ENCODE data around the gene ZCCHC24.

The ZCCHC24 gene

DNA sequence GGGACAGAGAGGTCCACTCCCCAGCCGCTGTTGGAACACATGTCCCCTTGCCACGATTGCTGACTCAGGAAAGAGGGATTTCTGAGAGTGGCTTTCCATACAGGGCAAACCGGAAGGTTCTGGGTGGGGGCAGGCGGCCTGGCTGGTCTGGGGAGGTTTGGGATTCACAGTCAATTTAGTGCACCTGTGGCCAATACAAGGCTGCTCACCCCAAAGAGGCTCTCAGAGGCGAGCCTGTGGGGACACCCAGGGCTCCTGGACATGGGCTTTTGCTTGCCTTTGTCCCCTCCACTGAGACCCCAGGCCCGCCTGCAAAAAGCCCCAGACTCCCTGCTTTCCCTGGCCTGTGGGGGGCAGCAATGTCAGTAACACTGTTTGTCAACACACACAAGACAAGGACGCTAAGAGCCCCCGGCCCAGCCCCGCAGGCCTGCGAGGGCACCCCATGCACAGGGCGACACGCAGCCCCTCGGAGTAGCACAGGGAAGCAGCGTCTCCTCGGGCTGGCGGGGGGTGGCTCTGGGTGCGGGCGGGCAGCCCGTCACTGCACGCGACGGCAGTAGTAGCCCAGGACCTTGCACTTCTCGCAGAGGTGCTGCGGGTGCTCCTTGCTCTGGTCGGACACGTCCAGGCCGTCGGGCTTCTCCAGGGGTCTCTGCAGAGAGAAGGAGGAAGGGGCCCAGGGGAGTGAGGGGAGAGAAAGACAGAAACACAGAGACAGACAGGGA is 59.5 kb downstream of the ZCCHC24 start:
- no peak for DNase-seq (ENCODE audit: low read depth in 3 of 3, low spot score in 1 of 3)

DNA sequence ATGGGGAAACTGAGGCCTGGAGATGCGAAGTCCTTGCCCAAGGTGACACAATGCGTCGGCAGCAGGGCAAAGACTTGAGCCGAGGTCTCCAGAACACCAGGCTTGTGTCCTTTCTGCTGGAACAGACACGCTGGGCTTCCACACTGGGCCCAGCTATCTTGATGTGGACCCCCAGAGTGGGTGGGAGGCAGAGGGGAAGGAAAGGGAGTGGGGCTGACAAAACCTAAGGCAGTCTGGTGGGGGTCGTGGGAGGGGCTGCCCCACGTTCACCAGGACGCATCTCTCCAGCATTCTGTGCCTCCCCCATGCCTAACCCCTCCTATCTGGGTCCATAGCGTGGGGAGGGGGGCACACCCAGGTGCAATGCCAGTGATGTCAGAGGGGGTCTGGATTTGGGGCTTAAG is 60.0 kb downstream of the ZCCHC24 start:
- DNase-seq (ENCODE audit: low read depth in 3 of 3, low spot score in 1 of 3): no peak

DNA sequence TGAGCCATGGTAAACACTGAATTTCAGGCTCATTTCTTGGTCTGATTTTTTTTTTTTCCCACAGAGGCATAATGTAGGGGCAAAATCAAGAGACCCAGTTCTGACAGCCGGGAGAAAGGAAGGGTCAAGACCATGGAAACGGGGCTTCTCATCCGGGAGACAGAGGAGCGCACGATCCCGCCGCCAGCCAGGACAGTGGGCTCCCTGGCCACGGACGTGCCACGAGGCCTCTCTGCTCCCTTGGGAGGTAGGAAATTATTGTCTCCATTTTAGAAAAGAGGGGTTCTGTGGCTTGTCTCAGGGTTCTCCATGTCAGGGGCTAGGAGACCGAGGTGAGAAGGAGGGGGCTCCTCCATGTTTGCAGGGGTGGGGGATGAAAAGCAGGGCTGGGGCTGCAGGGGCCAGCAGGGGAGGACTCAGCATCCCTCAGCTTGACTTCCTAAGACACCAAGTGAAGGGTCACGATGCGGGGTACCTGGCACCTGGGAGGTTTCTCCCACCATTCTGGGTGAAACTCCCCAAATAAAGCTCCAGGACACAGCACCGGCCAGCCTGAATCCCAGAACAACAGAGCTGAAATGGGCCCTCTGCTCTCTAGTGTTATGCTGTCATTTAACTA is 60.5 kb downstream of the ZCCHC24 start:
- no peak for DNase-seq (ENCODE audit: low read depth in 3 of 3, low spot score in 1 of 3)

DNA sequence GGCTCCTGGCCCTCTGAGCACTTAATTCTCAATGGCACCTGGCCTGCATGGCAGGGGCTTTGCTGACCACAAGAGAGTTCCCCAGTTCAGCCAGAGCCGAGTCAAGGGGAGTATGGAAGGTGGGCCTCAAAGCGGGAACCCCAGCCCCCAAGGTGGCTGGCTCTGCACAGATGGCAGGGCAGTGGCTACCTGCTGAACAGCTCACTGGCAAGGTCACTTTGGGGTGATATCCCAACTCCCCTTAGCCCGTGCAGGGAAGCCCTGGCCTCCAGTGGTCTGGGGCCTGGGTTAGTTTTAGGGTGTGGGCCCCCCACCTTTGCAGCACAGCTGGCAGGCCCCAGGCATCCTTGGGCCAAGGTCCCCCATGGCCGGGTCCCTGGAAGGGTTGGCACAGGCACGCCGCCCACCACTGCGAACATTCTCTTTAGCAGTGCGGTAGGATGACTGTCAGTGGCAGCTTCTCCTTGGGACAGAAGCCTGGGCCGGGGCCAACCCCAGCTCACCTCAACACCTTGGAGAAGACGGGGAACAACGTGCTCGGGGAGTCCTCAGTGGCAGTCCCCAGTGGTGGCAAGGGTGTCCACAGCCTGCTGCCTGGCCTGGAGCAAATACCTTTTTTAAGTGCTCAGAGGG is 61.3 kb downstream of the ZCCHC24 start:
- no peak for DNase-seq (ENCODE audit: low read depth in 3 of 3, low spot score in 1 of 3)

DNA sequence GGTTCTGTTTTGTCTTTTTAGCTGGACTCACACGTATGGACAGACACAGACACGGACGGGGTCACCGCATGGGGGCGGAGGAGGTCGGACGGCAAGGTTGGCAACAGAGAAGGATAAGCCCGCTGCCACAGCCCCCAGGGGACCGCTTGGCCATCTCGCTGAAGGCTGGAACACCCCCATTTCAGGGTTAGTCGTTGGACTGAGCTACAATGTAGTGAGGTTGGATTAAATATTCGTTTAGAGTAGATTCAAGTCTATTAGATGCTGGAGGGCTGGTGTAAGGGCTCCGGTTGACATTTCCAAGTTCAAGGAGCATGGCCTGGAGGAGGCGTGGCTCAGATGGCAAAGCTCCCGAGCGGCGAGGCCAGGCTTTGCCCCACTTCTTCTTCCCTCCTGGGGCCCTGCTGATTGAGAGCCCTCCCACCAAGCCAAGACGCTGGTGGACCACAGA is 62.9 kb downstream of the ZCCHC24 start:
- DNase-seq (ENCODE audit: low read depth in 3 of 3, low spot score in 1 of 3): no peak

DNA sequence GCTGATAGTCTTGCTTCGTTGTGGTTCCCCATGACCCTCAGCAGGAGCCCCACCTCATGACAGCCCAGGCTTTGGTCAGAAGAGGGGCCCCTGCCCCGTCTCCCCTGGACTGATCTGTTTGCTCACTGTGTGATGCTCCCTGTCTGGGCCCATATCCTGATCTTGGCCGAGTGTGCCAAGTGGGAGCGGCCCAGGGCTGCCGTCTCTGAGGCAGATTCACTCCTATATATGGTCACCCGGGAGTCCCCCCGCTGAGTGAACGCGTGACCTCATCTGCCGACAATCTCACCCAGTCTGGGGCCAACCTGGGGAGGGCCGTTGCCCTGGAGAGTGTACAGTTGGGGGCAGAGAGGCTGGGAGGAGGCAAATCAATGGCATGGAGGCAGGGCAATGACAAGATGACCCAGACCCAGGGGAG is 63.6 kb downstream of the ZCCHC24 start:
- DNase-seq (ENCODE audit: low read depth in 3 of 3, low spot score in 1 of 3): no peak

DNA sequence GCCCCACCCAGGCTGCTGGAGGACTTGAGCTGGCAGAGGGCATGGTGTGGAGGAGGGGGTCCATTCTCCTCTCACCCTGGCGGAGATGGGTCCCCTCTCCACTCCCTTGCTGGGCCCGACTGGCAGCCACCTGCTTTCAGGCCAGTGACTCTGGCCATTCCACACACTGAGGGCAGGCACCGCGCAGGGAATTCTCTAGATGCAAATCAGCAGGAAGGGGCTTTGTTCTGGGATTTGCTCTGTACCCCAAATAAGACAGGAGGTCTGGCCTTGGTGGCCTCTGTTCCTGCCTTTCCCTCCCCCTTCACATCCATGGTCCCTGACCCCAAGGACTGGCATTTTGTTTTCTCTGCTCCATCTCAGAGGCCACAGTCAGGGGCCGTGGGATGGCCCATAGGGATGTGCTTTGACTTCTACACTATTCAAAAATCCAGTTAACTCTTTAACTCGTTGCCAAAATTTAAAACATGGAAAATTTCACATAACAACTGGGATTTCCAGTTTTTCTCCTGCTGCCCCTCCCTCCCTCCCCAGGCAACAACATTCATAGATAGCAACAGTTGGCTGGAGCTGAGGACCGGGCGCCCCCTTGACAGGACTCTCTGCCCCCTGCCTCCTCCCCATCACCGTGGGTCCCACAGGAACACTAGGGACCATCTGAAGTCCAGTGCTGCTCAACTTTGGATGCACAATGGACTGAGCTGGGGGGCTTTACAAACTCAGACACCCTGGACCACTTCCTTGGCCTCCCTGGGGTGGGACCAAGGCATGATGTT is 64.3 kb downstream of the ZCCHC24 start:
- no peak for DNase-seq (ENCODE audit: low read depth in 3 of 3, low spot score in 1 of 3)

DNA sequence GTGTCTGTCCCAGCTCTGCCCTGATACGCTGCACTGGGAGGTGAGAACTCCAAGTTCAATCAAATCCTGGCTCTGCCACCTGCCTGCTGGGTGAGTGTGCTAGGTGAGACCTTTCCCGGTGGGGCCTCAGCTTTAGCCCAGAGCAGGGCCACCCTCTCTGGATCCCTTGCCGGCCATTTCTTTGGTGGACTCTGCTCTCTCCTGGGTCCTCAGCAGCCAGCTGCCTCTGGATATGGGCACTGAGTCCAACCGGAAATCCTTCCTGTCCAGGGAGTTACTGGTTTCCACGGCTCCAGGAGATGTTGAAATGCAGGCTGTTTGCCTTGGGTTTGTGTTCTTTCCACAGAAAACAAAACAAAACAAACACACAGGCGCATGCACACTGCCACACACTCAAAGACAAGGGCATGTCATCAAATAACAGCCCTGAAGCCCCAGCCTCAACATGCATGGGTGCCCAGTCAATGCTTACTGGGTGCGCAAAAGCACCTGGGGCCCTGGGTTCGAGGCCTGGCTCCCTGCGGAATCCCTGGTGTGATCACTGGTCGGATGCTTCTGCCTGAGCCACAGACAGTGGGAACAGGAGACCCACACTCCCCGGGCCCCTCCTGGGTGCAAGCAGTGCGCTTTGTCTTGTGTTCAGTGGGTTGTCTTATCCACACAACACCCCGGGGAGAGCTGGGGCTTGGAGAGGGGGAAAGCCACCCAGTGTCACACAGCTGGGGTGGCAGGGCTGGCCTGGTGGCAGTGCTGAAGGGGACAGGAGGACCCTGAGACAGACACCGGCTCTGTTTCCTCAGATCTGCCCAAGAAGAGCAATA is 65.1 kb downstream of the ZCCHC24 start:
- no peak for DNase-seq (ENCODE audit: low read depth in 3 of 3, low spot score in 1 of 3)

DNA sequence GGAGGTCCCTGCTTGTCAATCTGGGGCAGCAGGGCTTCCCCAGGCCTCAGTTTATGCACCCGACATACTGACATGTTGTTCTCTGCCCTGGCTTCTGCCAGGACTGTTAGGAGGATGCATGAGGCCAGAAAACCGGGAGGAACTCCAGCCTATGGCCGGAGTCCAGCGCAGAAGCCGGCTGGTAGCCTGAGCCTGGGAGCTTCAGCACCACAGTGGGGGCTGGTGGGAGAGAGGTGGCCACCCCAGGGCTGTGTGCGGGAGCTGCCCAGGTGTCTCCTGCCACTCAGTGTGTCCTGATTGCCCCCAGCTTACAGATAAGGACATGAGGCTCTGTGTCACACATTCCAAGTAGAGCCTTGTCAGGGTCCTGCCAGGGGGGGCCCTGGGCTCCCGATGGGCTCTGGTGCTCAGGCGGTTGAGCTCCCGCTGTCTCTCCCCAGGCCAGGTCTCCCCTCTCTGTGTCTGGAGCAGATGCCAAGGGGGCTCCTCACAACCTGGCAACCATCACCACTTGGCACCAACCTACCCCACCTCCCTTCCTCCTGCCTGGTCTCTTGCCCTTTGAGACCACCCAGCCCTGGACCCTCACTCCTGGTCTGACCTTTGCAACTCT is 65.8 kb downstream of the ZCCHC24 start:
- no peak for DNase-seq (ENCODE audit: low read depth in 3 of 3, low spot score in 1 of 3)

DNA sequence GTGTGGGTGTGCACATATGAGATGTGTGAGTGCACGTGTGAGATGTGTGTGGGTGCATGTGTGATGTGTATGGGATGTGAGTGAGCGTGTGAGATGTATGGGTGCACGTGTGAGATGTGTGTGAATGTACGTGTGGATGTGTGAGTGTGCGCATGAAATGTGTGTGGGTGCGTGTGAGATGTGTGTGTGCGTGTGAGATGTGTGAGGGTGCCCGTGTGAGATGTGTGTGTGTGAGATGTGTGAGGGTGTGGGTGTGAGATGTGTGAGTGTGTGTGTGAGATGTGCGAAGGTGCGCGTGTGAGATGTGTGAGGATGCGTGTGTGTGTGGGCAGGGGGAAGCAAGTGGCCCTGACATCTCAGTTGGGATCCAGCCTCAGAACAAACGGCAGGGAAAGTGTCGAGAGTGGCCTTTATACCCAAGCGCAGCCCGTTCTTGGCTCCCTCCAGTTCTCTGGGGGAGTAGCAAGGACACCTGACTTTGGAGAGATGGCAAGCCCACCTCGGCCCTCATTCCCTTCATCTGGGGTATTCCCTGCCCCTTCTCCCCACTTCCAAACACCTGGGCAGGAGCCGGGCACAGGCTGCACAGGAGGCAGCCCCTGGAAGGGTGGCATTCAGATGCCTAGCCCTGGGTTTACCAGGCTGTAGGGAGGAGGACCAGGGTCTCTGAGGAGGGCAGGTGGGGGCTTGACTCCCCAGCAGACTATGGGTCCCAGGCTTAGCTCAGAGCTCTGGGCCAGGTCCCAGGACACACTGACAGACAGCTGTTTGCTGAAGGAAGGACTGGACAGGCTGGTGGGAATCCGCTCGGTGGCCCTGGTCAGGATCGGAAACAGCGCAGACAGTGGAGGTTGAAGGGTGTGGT is 66.5 kb downstream of the ZCCHC24 start:
- no peak for DNase-seq (ENCODE audit: low read depth in 3 of 3, low spot score in 1 of 3)

DNA sequence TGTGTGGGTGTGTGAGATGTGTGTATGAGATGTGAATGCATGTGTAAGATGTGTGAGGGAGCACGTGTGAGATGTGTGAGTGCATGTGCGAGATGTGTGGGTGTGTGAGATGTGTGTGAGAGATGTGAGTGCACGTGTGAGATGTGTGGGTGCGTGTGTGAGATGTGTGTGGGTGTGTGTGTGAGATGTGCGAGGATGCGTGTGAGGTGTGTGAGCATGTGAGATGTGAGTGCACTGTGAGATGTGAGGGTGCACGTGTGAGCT is 67.1 kb downstream of the ZCCHC24 start:
- DNase-seq (ENCODE audit: low read depth in 3 of 3, low spot score in 1 of 3): no peak

DNA sequence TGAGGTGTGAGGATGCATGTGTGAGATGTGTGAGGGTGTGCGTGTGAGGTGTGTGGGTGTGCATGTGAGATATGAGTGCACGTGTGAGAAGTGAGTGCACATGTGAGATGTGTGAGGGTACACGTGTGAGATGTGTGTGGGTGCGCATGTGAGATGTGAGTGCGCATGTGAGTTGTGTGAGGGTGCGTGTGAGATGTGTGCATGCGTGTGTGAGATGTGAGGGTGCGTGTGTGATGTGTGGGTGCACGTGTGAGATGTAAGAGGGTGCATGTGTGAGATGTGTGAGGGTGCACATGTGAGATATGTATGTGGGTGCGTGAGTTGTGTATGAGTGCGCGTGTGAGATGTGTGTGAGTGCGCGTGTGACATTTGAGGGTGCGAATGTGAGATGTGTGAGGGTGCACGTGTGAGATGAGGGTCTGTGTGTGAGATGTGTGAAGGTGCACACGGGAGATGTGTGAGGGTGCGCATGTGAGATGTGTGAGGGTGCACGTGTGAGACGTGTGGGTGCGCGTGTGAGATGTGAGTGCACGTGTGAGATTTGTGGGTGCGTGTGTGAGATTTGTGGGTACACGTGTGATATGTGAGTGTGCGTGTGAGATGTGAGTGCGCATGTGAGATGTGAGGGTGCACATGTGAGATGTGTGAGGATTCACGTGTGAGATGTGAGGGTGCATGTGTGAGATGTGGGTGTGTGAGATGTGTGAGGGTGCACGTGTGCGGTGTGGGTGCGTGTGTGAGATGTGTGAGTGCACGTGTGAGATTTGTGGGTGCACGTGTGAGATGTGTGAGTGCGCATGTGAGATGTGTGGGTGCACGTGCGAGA is 67.7 kb downstream of the ZCCHC24 start:
- DNase-seq (ENCODE audit: low read depth in 3 of 3, low spot score in 1 of 3): no peak

DNA sequence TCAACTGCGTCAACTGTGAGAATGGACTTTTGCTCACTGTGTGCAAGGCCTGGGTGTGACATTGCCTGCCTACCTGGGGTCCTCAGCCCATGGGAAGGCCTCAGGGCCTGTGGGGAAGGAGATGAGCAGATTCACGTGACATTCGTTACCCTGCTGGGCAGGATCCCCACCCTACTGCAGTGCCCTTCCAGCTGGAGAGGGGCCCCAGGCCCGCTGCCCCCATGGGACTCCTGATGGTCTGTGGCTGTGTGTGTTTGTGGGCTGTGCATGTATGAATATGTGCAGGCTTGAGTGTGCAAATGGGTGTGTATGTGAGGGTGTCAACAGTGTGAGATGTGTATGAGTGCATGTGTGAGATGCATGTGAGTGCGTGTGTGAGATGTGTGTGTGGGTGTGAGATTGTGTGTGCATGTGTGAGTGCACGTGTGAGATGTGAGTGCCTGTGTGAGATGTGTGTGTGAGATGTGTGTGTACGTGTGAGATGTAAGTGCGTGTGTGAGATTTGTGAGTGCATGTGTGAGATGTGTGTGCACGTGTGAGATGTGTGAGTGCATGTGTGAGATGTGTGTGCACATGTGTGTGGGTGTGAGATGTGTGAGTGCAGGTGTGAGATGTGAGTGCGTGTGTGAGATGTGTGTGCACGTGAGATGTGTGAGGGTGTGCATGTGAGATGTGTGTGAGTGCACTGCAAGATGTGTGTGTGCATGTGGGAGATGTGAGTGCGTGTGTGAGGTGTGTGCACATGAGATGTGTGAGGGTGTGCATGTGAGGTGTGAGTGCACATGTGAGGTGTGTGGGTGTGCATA is 68.5 kb downstream of the ZCCHC24 start:
- DNase-seq (ENCODE audit: low read depth in 3 of 3, low spot score in 1 of 3): no peak

DNA sequence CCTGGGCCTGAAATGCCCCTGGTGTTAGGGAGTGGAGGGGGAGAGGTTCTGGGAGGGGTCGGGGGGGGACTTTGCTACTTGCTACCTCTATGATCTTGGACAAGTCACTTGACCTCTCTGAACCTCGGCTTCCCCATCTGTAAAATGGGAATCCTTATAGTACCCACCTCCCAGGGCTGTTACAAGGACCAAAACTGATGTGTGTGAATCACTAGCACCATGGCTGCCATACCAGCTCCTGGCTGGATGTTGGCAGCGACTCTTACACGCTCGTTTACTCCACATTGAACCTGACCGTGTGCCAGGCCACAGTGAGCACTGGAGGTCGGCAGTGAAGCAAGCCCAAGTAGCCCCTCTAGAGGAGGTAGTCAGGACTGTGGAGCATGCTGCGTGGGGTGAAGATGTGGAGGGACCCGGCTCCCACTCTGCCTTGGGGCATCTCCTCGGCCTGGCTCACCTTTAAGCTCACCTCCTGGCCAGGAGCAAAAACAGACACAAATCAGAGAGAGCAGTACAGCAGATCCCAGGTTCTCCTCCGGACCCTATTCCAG is 69.3 kb downstream of the ZCCHC24 start:
- no peak for DNase-seq (ENCODE audit: low read depth in 3 of 3, low spot score in 1 of 3)

DNA sequence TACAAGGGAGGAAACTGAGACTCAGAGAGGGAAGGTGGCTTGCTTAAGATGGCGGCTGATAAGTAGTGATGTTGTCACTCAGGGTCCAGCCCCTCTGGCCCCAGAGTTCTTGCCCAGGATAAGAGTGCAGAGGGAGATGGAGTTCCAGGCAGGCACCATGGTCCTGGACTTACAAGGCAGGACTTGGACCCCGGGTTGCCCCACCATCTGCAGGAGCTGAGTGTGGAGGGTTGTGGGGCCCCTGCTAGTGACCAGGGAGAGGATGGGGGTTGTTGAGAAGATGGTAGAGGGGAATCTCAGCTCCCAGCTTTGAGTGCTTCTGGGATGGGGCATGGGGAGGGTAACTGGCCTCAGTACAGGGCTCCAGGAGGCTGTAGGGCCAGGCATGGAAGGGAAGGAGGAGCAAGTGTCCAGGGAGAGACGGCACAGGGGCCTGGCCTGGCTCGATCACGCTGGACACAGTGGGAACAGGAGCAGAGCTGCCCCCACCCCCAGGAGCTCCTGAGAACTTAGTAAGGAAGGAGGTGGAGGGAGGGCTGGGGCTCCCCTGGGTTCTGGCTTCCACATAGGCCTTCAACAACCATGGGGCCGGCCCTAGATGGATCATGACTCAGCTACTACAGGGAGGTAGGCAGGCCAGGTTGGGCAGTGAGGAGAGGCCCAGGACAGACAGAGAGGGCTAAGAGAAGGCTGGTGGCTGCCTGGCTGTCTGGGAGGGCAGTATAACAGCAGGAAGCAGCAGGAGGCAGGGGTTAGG is 69.9 kb downstream of the ZCCHC24 start:
- no peak for DNase-seq (ENCODE audit: low read depth in 3 of 3, low spot score in 1 of 3)

DNA sequence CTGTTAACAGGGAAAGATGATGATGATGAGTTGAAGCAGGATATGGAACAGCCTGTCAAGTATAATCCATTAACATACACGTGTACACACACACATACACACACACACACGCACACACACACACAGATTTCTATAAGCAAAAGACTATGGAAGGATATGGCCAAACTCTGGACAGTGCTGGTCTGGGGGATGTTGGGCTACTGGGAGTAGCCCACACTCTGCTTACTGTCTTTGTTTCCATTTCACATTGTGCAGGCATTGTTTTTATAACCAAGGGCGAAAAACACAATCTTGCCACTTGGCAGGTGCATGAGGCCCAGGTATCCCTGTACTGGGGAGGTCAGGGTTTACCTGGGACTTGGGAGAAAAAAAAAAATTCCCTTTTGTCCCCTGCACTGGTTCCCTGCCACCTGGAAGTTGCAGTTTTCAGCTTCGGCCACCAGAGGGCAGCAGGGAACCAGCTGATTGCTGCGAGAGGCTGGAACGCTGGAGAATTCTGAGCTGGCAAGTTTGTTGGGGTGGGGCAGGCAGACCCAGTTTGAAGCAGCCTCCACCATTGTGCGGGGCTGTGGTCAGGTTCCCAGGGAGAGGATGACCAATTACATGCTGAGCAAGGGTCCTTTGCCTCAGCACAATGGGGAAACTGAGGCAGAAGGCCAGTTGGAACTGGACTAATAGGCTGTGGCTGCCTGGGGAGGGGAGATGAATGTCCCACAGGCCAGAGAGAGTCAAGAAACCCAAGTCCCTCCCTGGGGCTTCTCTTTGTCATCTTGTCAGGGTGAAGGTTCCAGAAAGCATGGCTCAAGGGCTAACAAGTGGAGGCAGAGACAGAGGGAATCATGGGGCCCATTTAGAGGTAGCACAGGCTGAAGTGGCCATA is 70.9 kb downstream of the ZCCHC24 start:
- DNase-seq (ENCODE audit: low read depth in 3 of 3, low spot score in 1 of 3): peak; percentile 23 to 68 (median 57)
